Naive B cell (primary cell): ENCODE results near the gene LUC7L3. TPM values are rescaled to one million over a fixed set of nuclear protein-coding genes. Genes with fewer than 3 reads are reported as not detected.
"Not testable (repeated sequence)": the region's sequence is repeated elsewhere in the genome, so short reads cannot be mapped to it uniquely, and the experiment has no call there.

Experiments used
- ATAC-seq, 2 donors: fragments of 150-1000 bp; cut with Tn5 transposase; 2 replicates each; pipeline ENCODE4 v1.10.0; 2021; ENCODE audit warnings: low read depth in 2 of 2, mild to moderate bottlenecking in 2 of 2, moderate library complexity in 2 of 2
- DNase-seq: peaks from one replicate; pipeline ENCODE4 v3.0.0; 2022
- H3K27ac Mint-ChIP-seq, 6 donors: one replicate each; pipeline ENCODE4 v1.8.0; 2020 to 2022; ENCODE audit warnings: mild to moderate bottlenecking in 6 of 6, mixed read lengths in 6 of 6, moderate library complexity in 5 of 6, inconsistent platforms in 2 of 6
- H3K27me3 Mint-ChIP-seq, 3 donors: one replicate each; pipeline ENCODE4 v1.8.0; 2021 to 2022; ENCODE audit warnings: mixed read lengths in 3 of 3, mild to moderate bottlenecking in 1 of 3
- H3K36me3 Mint-ChIP-seq, 2 donors: one replicate each; pipeline ENCODE4 v1.8.0; 2020 to 2022; ENCODE audit warnings: mixed read lengths in 2 of 2, inconsistent platforms in 1 of 2, mild to moderate bottlenecking in 1 of 2
- H3K4me1 Mint-ChIP-seq, 3 donors: one replicate each; pipeline ENCODE4 v1.8.0; 2020 to 2022; ENCODE audit warnings: mixed read lengths in 3 of 3, inconsistent platforms in 1 of 3, mild to moderate bottlenecking in 1 of 3, moderate library complexity in 1 of 3
- H3K4me3 Mint-ChIP-seq, 8 donors: one replicate each; pipeline ENCODE4 v1.8.0; 2020 to 2022; ENCODE audit warnings: mild to moderate bottlenecking in 8 of 8, mixed read lengths in 8 of 8, moderate library complexity in 8 of 8, inconsistent platforms in 2 of 8
- H3K9me3 Mint-ChIP-seq, 7 donors: one replicate each; pipeline ENCODE4 v1.8.0; 2020 to 2022; ENCODE audit warnings: mixed read lengths in 7 of 7, mild to moderate bottlenecking in 5 of 7, inconsistent platforms in 2 of 7, moderate library complexity in 1 of 7
- polyA plus RNA-seq, 6 donors: library from polyadenylated mRNA; unstranded; fragments of 300-500 nt; fragmentation: Illumina TruSeq; gene quantifications; one replicate each; pipeline ENCODE4 v1.2.3, GENCODE V29; 2021; ENCODE audit warnings: low read depth in 6 of 6

Gene LUC7L3
- 100 to 1,000 TPM in 1 of 6 donors, 10 to 100 TPM in 5; 35.9 to 106 (median 54.9) TPM for polyA plus RNA-seq

- no peaks in the 10 kb centered on the region for H3K9me3 Mint-ChIP-seq
- peak within 1 kb of the TSS; percentile 98 to 99 (median 99) for H3K27ac Mint-ChIP-seq
- peaks cover 30 to 48% (median 45%) of the 10 kb centered on the region in 3 donors for H3K4me1 Mint-ChIP-seq
- H3K27me3 Mint-ChIP-seq: no peaks in the 10 kb centered on the region
- no peaks in the 10 kb centered on the region for H3K36me3 Mint-ChIP-seq
- H3K4me3 Mint-ChIP-seq: peak within 1 kb of the TSS; percentile 93 to 99 (median 98)
- peak; percentile 95 for DNase-seq
- ATAC-seq: peak; percentile 91 to 93
These were observed at the start of gene LUC7L3 for GRCh38 chr17:50719144-50719923. TSS of gene LUC7L3 (plus strand) at chr17:50719603. CDS start at chr17:50719733, 130 bp downstream.

GRCh38 chr17:50672071-50672470, 47.3 kb upstream of the LUC7L3 start:
- H3K4me3 Mint-ChIP-seq: peak overlapping the region in 1 of 8 donors; percentile 55
- H3K27ac Mint-ChIP-seq: no peak overlapping the region
- peaks cover 0 to 2% (median 0%) of the 10 kb centered on the region in 7 donors for H3K9me3 Mint-ChIP-seq
- no peaks in the 10 kb centered on the region for H3K36me3 Mint-ChIP-seq
- DNase-seq (no peak), ATAC-seq (no peak)
- no peaks in the 10 kb centered on the region for H3K4me1 Mint-ChIP-seq
- H3K27me3 Mint-ChIP-seq: peaks cover 7 to 13% (median 8%) of the 10 kb centered on the region in 3 donors

- Mint-ChIP-seq H3K27me3 (peaks cover 5 to 22% (median 16%) of the 10 kb centered on the region in 3 donors), H3K4me1 (no peaks in the 10 kb centered on the region), H3K27ac (no peak overlapping the region), H3K36me3 (no peaks in the 10 kb centered on the region), H3K9me3 (peaks cover 0 to 2% (median 0%) of the 10 kb centered on the region in 7 donors), H3K4me3 (no peak overlapping the region)
- DNase-seq: no peak
- no peak for ATAC-seq
These were observed 46.4 kb upstream of the LUC7L3 start for GRCh38 chr17:50672831-50673551.

GRCh38 chr17:50675190-50675589, 44.2 kb upstream of the LUC7L3 start:
- ATAC-seq (no peak), DNase-seq (no peak)
- H3K4me1 Mint-ChIP-seq: no peaks in the 10 kb centered on the region
- no peak overlapping the region for H3K4me3 Mint-ChIP-seq
- H3K36me3 Mint-ChIP-seq: no peaks in the 10 kb centered on the region
- H3K9me3 Mint-ChIP-seq: no peaks in the 10 kb centered on the region
- peaks cover 17 to 37% (median 37%) of the 10 kb centered on the region in 3 donors for H3K27me3 Mint-ChIP-seq
- H3K27ac Mint-ChIP-seq: no peak overlapping the region

GRCh38 chr17:50675627-50676026, 43.8 kb upstream of the LUC7L3 start:
- no peak overlapping the region for H3K4me3 Mint-ChIP-seq
- DNase-seq: no peak
- H3K27me3 Mint-ChIP-seq: peaks cover 17 to 41% (median 41%) of the 10 kb centered on the region in 3 donors
- H3K9me3 Mint-ChIP-seq: no peaks in the 10 kb centered on the region
- H3K4me1 Mint-ChIP-seq: peaks cover 0 to 1% (median 0%) of the 10 kb centered on the region in 3 donors
- no peaks in the 10 kb centered on the region for H3K36me3 Mint-ChIP-seq
- ATAC-seq: no peak
- no peak overlapping the region for H3K27ac Mint-ChIP-seq

- no peak overlapping the region for H3K4me3 Mint-ChIP-seq
- ATAC-seq (no peak), DNase-seq (no peak)
- no peaks in the 10 kb centered on the region for H3K36me3 Mint-ChIP-seq
- no peaks in the 10 kb centered on the region for H3K9me3 Mint-ChIP-seq
- peaks cover 21 to 48% (median 48%) of the 10 kb centered on the region in 3 donors for H3K27me3 Mint-ChIP-seq
- H3K27ac Mint-ChIP-seq: no peak overlapping the region
- H3K4me1 Mint-ChIP-seq: peaks cover 2 to 7% (median 3%) of the 10 kb centered on the region in 3 donors
These were observed 43.1 kb upstream of the LUC7L3 start for GRCh38 chr17:50676065-50676975.

GRCh38 chr17:50677851-50678375, 41.5 kb upstream of the LUC7L3 start:
- no peak for DNase-seq
- Mint-ChIP-seq H3K9me3 (no peaks in the 10 kb centered on the region), H3K36me3 (no peaks in the 10 kb centered on the region), H3K4me1 (peaks cover 6 to 9% (median 8%) of the 10 kb centered on the region in 3 donors), H3K4me3 (no peak overlapping the region), H3K27ac (no peak overlapping the region), H3K27me3 (peaks cover 25 to 64% (median 63%) of the 10 kb centered on the region in 3 donors)
- no peak for ATAC-seq

- Mint-ChIP-seq H3K4me3 (no peak overlapping the region), H3K27ac (no peak overlapping the region)
- ATAC-seq: no peak
These were observed 40.3 kb upstream of the LUC7L3 start for GRCh38 chr17:50679008-50679544.

GRCh38 chr17:50680126-50680525, 39.3 kb upstream of the LUC7L3 start:
- no peaks in the 10 kb centered on the region for H3K36me3 Mint-ChIP-seq
- H3K4me3 Mint-ChIP-seq: no peak overlapping the region
- peaks cover 25 to 67% (median 63%) of the 10 kb centered on the region in 3 donors for H3K27me3 Mint-ChIP-seq
- DNase-seq (no peak), ATAC-seq (no peak)
- H3K9me3 Mint-ChIP-seq: no peaks in the 10 kb centered on the region
- peaks cover 6 to 9% (median 8%) of the 10 kb centered on the region in 3 donors for H3K4me1 Mint-ChIP-seq
- H3K27ac Mint-ChIP-seq: no peak overlapping the region

More at GRCh38 chr17:50679008-50679544, 40.3 kb upstream of the LUC7L3 start:
- H3K4me1 Mint-ChIP-seq: peaks cover 6 to 9% (median 8%) of the 10 kb centered on the region in 3 donors
- H3K36me3 Mint-ChIP-seq: no peaks in the 10 kb centered on the region
- DNase-seq: no peak
- H3K9me3 Mint-ChIP-seq: no peaks in the 10 kb centered on the region
- H3K27me3 Mint-ChIP-seq: peaks cover 25 to 67% (median 63%) of the 10 kb centered on the region in 3 donors

- H3K9me3 Mint-ChIP-seq: not testable (repeated sequence)
These were observed 38.7 kb upstream of the LUC7L3 start for GRCh38 chr17:50680543-50681262.

GRCh38 chr17:50681263-50682200, 37.9 kb upstream of the LUC7L3 start:
- no peak for ATAC-seq
- no peaks in the 10 kb centered on the region for H3K36me3 Mint-ChIP-seq
- H3K9me3 Mint-ChIP-seq: no peaks in the 10 kb centered on the region
- H3K27ac Mint-ChIP-seq: peak overlapping the region in 2 of 6 donors; percentile 18 to 67
- H3K4me3 Mint-ChIP-seq: no peak overlapping the region
- no peak for DNase-seq
- H3K27me3 Mint-ChIP-seq: peaks cover 20 to 64% (median 57%) of the 10 kb centered on the region in 3 donors
- peaks cover 6 to 9% (median 8%) of the 10 kb centered on the region in 3 donors for H3K4me1 Mint-ChIP-seq

More at GRCh38 chr17:50680543-50681262, 38.7 kb upstream of the LUC7L3 start:
- H3K27ac Mint-ChIP-seq: peak overlapping the region in 1 of 6 donors; percentile 18
- not testable (repeated sequence) for DNase-seq, H3K4me3 Mint-ChIP-seq, H3K36me3 Mint-ChIP-seq, ATAC-seq, H3K4me1 Mint-ChIP-seq
- H3K27me3 Mint-ChIP-seq: peaks cover 25 to 67% (median 63%) of the 10 kb centered on the region in 3 donors
